ENCODE results near the gene IL1RL1.

DNA sequence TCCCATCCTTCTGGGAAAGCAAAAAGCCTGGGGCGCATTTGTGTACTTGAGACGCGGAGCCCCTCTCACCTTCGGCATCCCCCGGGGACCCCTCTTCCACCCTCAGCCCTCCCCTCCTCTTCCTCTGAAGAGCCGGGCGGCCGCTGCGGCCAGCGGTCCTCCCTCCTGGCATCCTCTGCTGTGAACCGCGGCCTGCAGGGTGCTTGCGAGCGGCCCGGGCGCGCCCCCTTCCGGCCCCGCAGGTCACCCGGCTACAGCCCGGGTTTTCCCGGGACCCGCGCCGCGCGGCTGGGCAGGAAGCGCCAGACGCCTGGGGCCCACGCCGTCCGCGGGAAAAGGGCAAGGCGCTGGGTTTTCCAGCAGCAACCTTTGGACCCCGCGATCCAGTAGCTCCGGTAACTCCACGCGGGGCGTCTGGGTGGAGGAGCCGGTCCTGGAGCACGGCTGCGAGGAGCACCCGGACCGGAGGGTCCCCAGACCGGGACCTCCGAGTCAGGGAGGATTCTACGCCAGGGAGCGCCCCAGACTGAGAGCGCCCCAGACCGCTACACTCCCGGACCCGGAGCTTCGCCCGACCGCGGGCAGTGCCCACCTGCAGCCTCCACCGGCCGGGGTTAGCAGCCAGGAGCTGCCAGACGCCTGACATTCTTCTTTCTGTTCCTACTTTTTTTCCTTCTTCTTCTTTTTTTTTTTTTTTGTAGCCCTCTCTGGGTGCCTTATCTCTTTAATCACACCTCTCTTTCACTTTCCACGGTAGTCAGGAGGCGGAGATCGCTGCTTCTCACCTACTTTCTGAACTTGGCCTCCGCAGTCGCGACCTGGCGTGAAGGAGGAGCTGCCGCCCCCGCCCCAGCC lies 44.4 kb downstream of the IL1RL1 start, which contains the start of gene IL18R1:
- TF ChIP-seq, protein P1, sequence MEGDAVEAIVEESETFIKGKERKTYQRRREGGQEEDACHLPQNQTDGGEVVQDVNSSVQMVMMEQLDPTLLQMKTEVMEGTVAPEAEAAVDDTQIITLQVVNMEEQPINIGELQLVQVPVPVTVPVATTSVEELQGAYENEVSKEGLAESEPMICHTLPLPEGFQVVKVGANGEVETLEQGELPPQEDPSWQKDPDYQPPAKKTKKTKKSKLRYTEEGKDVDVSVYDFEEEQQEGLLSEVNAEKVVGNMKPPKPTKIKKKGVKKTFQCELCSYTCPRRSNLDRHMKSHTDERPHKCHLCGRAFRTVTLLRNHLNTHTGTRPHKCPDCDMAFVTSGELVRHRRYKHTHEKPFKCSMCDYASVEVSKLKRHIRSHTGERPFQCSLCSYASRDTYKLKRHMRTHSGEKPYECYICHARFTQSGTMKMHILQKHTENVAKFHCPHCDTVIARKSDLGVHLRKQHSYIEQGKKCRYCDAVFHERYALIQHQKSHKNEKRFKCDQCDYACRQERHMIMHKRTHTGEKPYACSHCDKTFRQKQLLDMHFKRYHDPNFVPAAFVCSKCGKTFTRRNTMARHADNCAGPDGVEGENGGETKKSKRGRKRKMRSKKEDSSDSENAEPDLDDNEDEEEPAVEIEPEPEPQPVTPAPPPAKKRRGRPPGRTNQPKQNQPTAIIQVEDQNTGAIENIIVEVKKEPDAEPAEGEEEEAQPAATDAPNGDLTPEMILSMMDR (IDR thresholded peaks at IDR 0.05) = peak; percentile 58 to 81 (median 67)
- TF ChIP-seq EP300 (IDR thresholded peaks at IDR 0.05) = no peak
- no peak for TF ChIP-seq POLR2A (IDR thresholded peaks at IDR 0.05; ENCODE audit: low read depth)
- TF ChIP-seq POLR2AphosphoS5 (IDR thresholded peaks at IDR 0.05) = peak in 1 of 2 donors; percentile 38

All from esophagus muscularis mucosa (tissue), 4 donors.